HG02623 (cell line): ENCODE results near the gene LRRC4C.

Source experiments
- ATAC-seq: cut with Tn5 transposase; IDR thresholded peaks from one replicate; pipeline ENCODE4 v1.9.1; 2021; ENCODE audit warnings: moderate library complexity; ENCODE audit not compliant: unreplicated experiment

LRRC4C gene

GRCh38 chr11:40722179-40722795 lies 737.2 kb downstream of the LRRC4C start:
- peak; percentile 68 for ATAC-seq

GRCh38 chr11:40716344-40717130 lies 742.9 kb downstream of the LRRC4C start:
- ATAC-seq, result no peak

- ATAC-seq, result no peak
These were observed 746.4 kb downstream of the LRRC4C start for GRCh38 chr11:40713083-40713482.

- no peak for ATAC-seq
These were observed 758.4 kb downstream of the LRRC4C start for GRCh38 chr11:40701027-40701426.

- no peak for ATAC-seq
These were observed 769.6 kb downstream of the LRRC4C start for GRCh38 chr11:40689823-40690222.

- ATAC-seq, result no peak
These were observed 771.1 kb downstream of the LRRC4C start for GRCh38 chr11:40688369-40688768.

- no peak for ATAC-seq
These were observed 772.7 kb downstream of the LRRC4C start for GRCh38 chr11:40686765-40687164.

- ATAC-seq, result no peak
These were observed 776.4 kb downstream of the LRRC4C start for GRCh38 chr11:40683010-40683409.

GRCh38 chr11:40679276-40679675 lies 780.2 kb downstream of the LRRC4C start:
- ATAC-seq, result no peak

- ATAC-seq, result no peak
These were observed 812.2 kb downstream of the LRRC4C start for GRCh38 chr11:40647295-40647694.

GRCh38 chr11:40642284-40642683 lies 817.2 kb downstream of the LRRC4C start:
- ATAC-seq, result no peak

- no peak for ATAC-seq
These were observed 839.8 kb downstream of the LRRC4C start for GRCh38 chr11:40619654-40620053.

GRCh38 chr11:40606800-40607199 lies 852.7 kb downstream of the LRRC4C start:
- ATAC-seq, result no peak

- no peak for ATAC-seq
These were observed 856.4 kb downstream of the LRRC4C start for GRCh38 chr11:40602866-40603552.

GRCh38 chr11:40597546-40598113 lies 861.8 kb downstream of the LRRC4C start:
- ATAC-seq, result no peak

- no peak for ATAC-seq
These were observed 886.1 kb downstream of the LRRC4C start for GRCh38 chr11:40573254-40573891.

GRCh38 chr11:40569947-40570531 lies 889.4 kb downstream of the LRRC4C start:
- ATAC-seq, result no peak

GRCh38 chr11:40567392-40567791 lies 892.1 kb downstream of the LRRC4C start:
- no peak for ATAC-seq

- no peak for ATAC-seq
These were observed 915.3 kb downstream of the LRRC4C start for GRCh38 chr11:40544162-40544561.

- no peak for ATAC-seq
These were observed 916.6 kb downstream of the LRRC4C start for GRCh38 chr11:40542821-40543220.

- ATAC-seq, result no peak
These were observed 921.7 kb downstream of the LRRC4C start for GRCh38 chr11:40537734-40538133.
